Nephron (organoid): ENCODE data around the gene SPTBN5.

Experiments
- H3K27ac Mint-ChIP-seq, 3 experiments: 2 replicates each; pipeline ENCODE4 v1.8.0; 2020; ENCODE audit warnings: mixed read lengths in 3 of 3, mild to moderate bottlenecking in 2 of 3, moderate library complexity in 1 of 3
- H3K27me3 Mint-ChIP-seq: 2 replicates; pipeline ENCODE4 v1.8.0; 2021; ENCODE audit warnings: low read depth, mild to moderate bottlenecking, moderate library complexity, mixed read lengths
- H3K36me3 Mint-ChIP-seq: 2 replicates; pipeline ENCODE4 v1.8.0; 2020; ENCODE audit warnings: low read depth, mixed read lengths
- H3K4me1 Mint-ChIP-seq: 2 replicates; pipeline ENCODE4 v1.8.0; 2020; ENCODE audit warnings: mixed read lengths
- H3K4me3 Mint-ChIP-seq, 3 experiments: 2 replicates each; pipeline ENCODE4 v1.8.0; 2020; ENCODE audit warnings: mild to moderate bottlenecking in 3 of 3, mixed read lengths in 3 of 3, moderate library complexity in 2 of 3
- H3K9me3 Mint-ChIP-seq: 2 replicates; pipeline ENCODE4 v1.8.0; 2020; ENCODE audit warnings: mixed read lengths
- CTCF ChIP-seq, 3 experiments: fragments of 200-600 bp; sonication (generic); IDR thresholded peaks; one replicate each; pipeline ENCODE4 v1.5.0; 2021; ENCODE audit warnings: antibody characterized with exemption in 3 of 3; ENCODE audit not compliant: unreplicated experiment in 3 of 3

The SPTBN5 gene

GRCh38 chr15:41853831-41854230 is 40.0 kb downstream of the SPTBN5 start:
- TF ChIP-seq CTCF (IDR thresholded peaks at IDR 0.05; ENCODE audit: unreplicated experiment in 3 of 3) = no peak
- Mint-ChIP-seq H3K4me3 (no peak overlapping the region), H3K36me3 (no peaks in the 10 kb centered on the region), H3K9me3 (no peaks in the 10 kb centered on the region), H3K4me1 (peaks cover 16% of the 10 kb centered on the region), H3K27ac (no peak overlapping the region), H3K27me3 (peaks cover 4% of the 10 kb centered on the region)

- H3K27me3 Mint-ChIP-seq = peaks cover 4% of the 10 kb centered on the region
- H3K36me3 Mint-ChIP-seq = peaks cover 7% of the 10 kb centered on the region
- H3K4me1 Mint-ChIP-seq = peaks cover 22% of the 10 kb centered on the region
- H3K4me3 Mint-ChIP-seq = no peak overlapping the region
- H3K9me3 Mint-ChIP-seq = no peaks in the 10 kb centered on the region
- no peak for TF ChIP-seq CTCF (IDR thresholded peaks at IDR 0.05; ENCODE audit: unreplicated experiment in 3 of 3)
- no peak overlapping the region for H3K27ac Mint-ChIP-seq
These were observed 40.9 kb downstream of the SPTBN5 start for GRCh38 chr15:41852736-41853590.

GRCh38 chr15:41851755-41852370 is 42.0 kb downstream of the SPTBN5 start:
- peaks cover 22% of the 10 kb centered on the region for H3K4me1 Mint-ChIP-seq
- no peak overlapping the region for H3K27ac Mint-ChIP-seq
- TF ChIP-seq CTCF (IDR thresholded peaks at IDR 0.05; ENCODE audit: unreplicated experiment in 3 of 3) = no peak
- peaks cover 4% of the 10 kb centered on the region for H3K27me3 Mint-ChIP-seq
- no peaks in the 10 kb centered on the region for H3K9me3 Mint-ChIP-seq
- no peak overlapping the region for H3K4me3 Mint-ChIP-seq
- H3K36me3 Mint-ChIP-seq = peaks cover 14% of the 10 kb centered on the region

GRCh38 chr15:41851167-41851523 is 42.7 kb downstream of the SPTBN5 start:
- Mint-ChIP-seq H3K27me3 (peaks cover 4% of the 10 kb centered on the region), H3K27ac (no peak overlapping the region), H3K4me1 (peaks cover 22% of the 10 kb centered on the region), H3K9me3 (no peaks in the 10 kb centered on the region), H3K36me3 (peaks cover 14% of the 10 kb centered on the region), H3K4me3 (no peak overlapping the region)
- TF ChIP-seq CTCF (IDR thresholded peaks at IDR 0.05; ENCODE audit: unreplicated experiment in 3 of 3) = no peak

- no peak for TF ChIP-seq CTCF (IDR thresholded peaks at IDR 0.05; ENCODE audit: unreplicated experiment in 3 of 3)
- Mint-ChIP-seq H3K27ac (peak overlapping the region in 1 of 3 experiments; percentile 64), H3K36me3 (peaks cover 14% of the 10 kb centered on the region), H3K9me3 (no peaks in the 10 kb centered on the region), H3K27me3 (peaks cover 4% of the 10 kb centered on the region), H3K4me1 (peaks cover 17% of the 10 kb centered on the region), H3K4me3 (no peak overlapping the region)
These were observed 43.2 kb downstream of the SPTBN5 start for GRCh38 chr15:41850482-41851166.
